Measurements from ENCODE around the gene CMTM5.

Gene CMTM5

DNA sequence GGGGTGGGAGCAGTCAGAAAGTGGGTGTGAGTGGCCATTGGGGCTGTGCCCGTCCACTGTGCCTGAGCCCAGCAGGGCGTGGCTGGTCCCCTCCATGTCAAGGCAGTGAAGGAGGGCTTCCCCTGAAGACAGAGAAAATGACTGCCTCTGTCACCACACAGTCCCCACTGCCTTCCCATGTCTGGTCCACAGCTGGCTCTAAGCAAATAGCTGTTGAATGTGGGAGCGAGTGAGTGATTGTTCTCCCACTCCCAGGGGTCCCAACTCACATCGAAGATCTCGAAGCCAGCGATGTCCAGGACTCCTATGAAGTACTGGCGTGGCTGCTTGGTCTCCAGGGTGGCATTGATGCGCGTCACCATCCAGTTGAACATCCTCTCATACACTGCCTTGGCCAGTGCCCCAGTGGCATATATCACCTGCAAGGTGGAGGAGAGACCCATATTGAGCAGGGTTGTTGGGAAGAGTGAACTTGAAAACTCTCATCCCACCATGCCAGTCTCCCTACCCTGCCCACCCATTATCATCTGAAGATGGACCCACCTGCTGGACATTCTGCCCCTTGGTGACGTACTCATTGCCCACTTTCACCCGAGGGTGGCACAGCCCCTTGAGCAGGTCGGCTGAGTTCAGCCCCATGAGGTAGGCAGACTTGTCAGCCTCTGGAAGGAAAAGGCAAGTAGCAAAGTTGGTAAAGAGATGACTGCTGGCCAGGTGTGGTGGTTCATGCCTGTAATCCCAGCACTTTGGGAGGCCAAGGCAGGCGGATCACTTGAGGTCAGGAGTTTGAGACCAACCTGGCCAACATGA, 52.0 kb downstream of the CMTM5 start:
- TF ChIP-seq EZH2phosphoT487 (IDR thresholded peaks at IDR 0.05; ENCODE audit: borderline replicate concordance) (no peak), CTCF (conservative IDR thresholded peaks at IDR 0.05; ENCODE audit: low read length) (no peak)
- no peak overlapping the region for H3K4me3 ChIP-seq (ENCODE audit: low read length, poor library complexity, severe bottlenecking)
- H4K20me1 ChIP-seq (ENCODE audit: insufficient read depth, low read length, poor library complexity, severe bottlenecking): no peaks in the 10 kb centered on the region
- H2AFZ ChIP-seq (ENCODE audit: low read length): no peak overlapping the region
- H3K36me3 ChIP-seq (ENCODE audit: insufficient read depth, low read length): no peaks in the 10 kb centered on the region
- no peaks in the 10 kb centered on the region for H3K27me3 ChIP-seq (ENCODE audit: insufficient read depth, low read length, poor library complexity, severe bottlenecking)
- no peaks in the 10 kb centered on the region for H3K4me1 ChIP-seq (ENCODE audit: insufficient read depth, low read length, poor library complexity, severe bottlenecking)
- H3K79me2 ChIP-seq (ENCODE audit: insufficient read depth, low read length): no peaks in the 10 kb centered on the region
- no peaks in the 10 kb centered on the region for H3K9me3 ChIP-seq (ENCODE audit: insufficient read depth, low read depth, low read length)
- no peaks in the 10 kb centered on the region for H3F3A ChIP-seq (ENCODE audit: low read depth)
- no peak overlapping the region for H3K4me2 ChIP-seq (ENCODE audit: low read depth, low read length, poor library complexity, severe bottlenecking)
- no peak overlapping the region for H3K9ac ChIP-seq (ENCODE audit: low read depth, low read length, poor library complexity, severe bottlenecking)
- no peaks in the 10 kb centered on the region for H3K9me2 ChIP-seq (replicated peaks; ENCODE audit: low read depth, low read length)

Measured in Loucy (cell line).